DOHH2 (cell line): Measurements from ENCODE around the gene TMEM267.

ENCODE experiments used
- EZH2phosphoT487 ChIP-seq: fragments of 200-600 bp; sonication (generic); IDR thresholded peaks from 2 replicates; pipeline ENCODE4 v1.6.1; 2017; ENCODE audit warnings: borderline replicate concordance, mild to moderate bottlenecking, antibody characterized with exemption, low read length, moderate library complexity, mixed read lengths
- TF ChIP-seq, protein P1 (sequence below): fragments of 200-600 bp; sonication (generic); IDR thresholded peaks from one replicate; pipeline ENCODE4 v1.5.1; 2014; ENCODE audit warnings: antibody characterized with exemption, mild to moderate bottlenecking, low read depth, low read length; ENCODE audit not compliant: poor library complexity, severe bottlenecking

DNA sequence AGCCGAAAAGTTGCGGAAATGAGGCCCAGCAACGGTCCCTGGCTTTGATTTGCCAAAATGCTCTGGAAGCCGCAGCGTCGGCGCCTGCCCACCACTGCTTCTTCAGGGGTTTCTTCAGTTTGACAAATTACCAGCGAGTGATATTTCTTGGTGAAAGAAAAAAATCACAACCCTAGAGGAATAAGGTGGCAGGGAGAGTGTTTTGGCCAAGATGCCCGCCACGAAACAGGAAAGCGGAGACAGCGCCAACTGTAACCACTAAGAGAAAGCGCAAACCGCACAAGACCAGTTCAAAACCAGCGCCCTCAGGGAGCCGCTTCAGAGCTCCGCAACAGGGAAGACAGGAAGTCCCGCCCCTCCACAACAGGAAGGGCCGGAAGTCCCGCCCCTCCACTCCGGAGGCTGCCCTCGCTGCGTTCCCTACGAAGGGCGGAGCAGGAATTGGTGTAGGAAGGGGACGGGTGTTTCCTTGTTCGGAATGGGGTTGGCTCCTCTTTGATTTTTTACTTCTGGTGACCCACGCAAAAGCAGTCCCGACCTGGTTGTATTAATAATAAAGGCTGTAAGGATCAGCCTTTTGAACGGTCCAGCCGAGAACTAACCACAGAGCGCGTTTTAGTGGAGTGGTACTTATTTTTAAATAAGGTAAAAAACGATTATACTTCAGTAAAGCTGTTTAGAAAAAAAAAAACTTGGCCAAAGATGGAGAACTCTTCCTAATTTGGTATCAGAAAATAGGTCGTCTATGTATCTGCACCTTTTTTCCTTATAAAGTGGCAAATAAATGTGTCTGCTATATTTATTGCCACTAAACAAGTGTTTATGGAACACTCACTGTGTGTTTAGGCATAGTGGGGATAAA is 31.4 kb upstream of the TMEM267 start, which contains the start of gene C5orf34:
- TF ChIP-seq, protein P1, sequence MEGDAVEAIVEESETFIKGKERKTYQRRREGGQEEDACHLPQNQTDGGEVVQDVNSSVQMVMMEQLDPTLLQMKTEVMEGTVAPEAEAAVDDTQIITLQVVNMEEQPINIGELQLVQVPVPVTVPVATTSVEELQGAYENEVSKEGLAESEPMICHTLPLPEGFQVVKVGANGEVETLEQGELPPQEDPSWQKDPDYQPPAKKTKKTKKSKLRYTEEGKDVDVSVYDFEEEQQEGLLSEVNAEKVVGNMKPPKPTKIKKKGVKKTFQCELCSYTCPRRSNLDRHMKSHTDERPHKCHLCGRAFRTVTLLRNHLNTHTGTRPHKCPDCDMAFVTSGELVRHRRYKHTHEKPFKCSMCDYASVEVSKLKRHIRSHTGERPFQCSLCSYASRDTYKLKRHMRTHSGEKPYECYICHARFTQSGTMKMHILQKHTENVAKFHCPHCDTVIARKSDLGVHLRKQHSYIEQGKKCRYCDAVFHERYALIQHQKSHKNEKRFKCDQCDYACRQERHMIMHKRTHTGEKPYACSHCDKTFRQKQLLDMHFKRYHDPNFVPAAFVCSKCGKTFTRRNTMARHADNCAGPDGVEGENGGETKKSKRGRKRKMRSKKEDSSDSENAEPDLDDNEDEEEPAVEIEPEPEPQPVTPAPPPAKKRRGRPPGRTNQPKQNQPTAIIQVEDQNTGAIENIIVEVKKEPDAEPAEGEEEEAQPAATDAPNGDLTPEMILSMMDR, result peak; percentile 10
- TF ChIP-seq EZH2phosphoT487, result no peak
